ENCODE measurements around the gene KRIT1.

- TF ChIP-seq YY1 (IDR thresholded peaks at IDR 0.05; ENCODE audit: low read depth) (no peak), EZH2phosphoT487 (IDR thresholded peaks at IDR 0.05; ENCODE audit: borderline replicate concordance, low read depth) (no peak), USF1 (IDR thresholded peaks at IDR 0.05; ENCODE audit: borderline replicate concordance, low read depth) (no peak), ZBTB33 (IDR thresholded peaks at IDR 0.05; ENCODE audit: borderline replicate concordance, low read depth) (no peak), SMC3 (IDR thresholded peaks at IDR 0.05; ENCODE audit: low read depth, low read length) (no peak), CTCF (IDR thresholded peaks at IDR 0.05) (no peak), RFX5 (IDR thresholded peaks at IDR 0.05; ENCODE audit: low read length) (no peak), RAD21 (IDR thresholded peaks at IDR 0.05; ENCODE audit: low read length) (no peak), PBX3 (IDR thresholded peaks at IDR 0.05) (no peak), JUND (IDR thresholded peaks at IDR 0.05) (no peak)
Observed at GRCh38 chr7:92200791-92201190, 44.9 kb downstream of the KRIT1 start.
